DMS53 treated with DMSO at 0.1 percent for 48 hours (cell line): ENCODE measurements around the gene PCYT1B.

Experiments used
- DNase-seq: peaks from one replicate; lab custom pipeline; 2025; ENCODE audit not compliant: unreplicated experiment; lab: John Stamatoyannopoulos, UW

Gene PCYT1B

GRCh38 chrX:24536551-24536950 is 110.6 kb downstream of the PCYT1B start:
- DNase-seq: no peak

DNA sequence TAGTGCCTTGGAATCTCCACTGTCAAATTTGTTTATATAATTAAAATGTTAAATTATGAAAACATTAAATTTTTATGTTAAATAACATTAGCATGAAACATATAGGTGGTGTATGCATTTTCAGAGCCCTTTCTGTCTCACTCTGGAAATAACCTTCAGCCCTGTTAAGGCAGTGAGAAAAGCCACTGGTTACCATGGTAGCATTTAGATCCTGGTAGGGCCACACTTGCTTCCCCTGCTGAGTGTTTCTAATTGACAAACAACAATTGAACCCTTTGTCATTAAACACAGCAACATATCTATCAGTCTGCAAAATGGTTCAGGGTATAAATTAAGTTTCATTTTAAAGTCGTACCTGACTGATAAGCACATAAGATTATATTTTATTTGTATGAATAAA is 118.5 kb downstream of the PCYT1B start:
- DNase-seq: no peak

GRCh38 chrX:24526616-24527015 is 120.5 kb downstream of the PCYT1B start:
- no peak for DNase-seq

GRCh38 chrX:24525455-24525854 is 121.7 kb downstream of the PCYT1B start:
- DNase-seq: no peak

GRCh38 chrX:24520472-24520871 is 126.7 kb downstream of the PCYT1B start:
- no peak for DNase-seq

DNA sequence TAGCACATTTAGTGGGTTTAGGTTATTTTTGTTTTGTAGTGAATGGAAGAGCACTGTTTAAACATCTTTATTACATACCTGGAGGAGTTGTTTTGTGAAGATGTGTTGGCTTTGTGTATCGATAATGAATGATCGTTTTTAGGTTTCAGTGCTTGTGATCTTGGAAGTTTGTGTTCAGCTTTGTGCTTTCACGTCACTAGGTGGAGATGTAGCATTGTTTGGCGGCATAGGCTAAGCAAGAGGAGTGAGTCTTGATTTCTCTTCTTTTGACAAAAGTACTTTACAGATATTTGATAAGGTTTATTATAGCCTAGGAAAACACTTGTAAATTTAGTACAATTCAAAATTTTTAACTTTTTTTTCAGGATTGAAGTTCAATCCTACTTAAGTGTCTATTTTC is 131.7 kb downstream of the PCYT1B start:
- no peak for DNase-seq

DNA sequence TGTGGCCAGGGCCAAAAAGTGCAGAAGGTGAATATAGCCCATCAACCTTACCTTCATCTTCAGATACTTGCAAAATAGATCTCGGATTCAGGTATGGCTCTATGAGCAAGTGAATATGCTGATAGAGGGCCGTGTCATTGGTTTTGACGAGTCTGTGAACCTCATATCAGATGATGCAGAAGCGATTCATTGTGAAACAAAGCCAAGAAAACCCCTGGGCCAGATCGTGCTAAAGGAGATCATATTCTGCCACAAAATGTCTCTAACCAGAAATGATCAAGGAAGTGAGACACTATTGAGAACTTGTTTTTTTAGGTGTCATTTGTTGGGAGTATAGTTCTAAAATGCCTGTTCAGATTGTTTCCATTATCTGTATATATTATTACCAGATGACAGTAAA is 133.7 kb downstream of the PCYT1B start:
- DNase-seq: no peak

- DNase-seq: no peak
Measured at GRCh38 chrX:24508375-24508774, 138.8 kb downstream of the PCYT1B start.
